ENCODE measurements around the gene GJB3. TPM values are rescaled to one million over a fixed set of nuclear protein-coding genes. Genes with fewer than 3 reads are reported as not detected.
"Not testable (repeated sequence)": the region's sequence is repeated elsewhere in the genome, so short reads cannot be mapped to it uniquely, and the experiment has no call there.

Gene GJB3
- 0.74 and 1.6 TPM in 2 replicates for total RNA-seq (2014; rRNA removed; shearing (Covaris generic))

- no peak for DNase-seq (ENCODE audit: low spot score)
Observed at GRCh38 chr1:34781071-34781843, at the start of gene GJB3. TSS of gene GJB3 (plus strand) at chr1:34781214. CDS start at chr1:34784763, 3,549 bp downstream.

- not testable (repeated sequence) for DNase-seq (ENCODE audit: low spot score)
Observed at GRCh38 chr1:34732831-34733230, 48.2 kb upstream of the GJB3 start.

- DNase-seq (ENCODE audit: low spot score), result no peak
Observed at GRCh38 chr1:34736692-34737091, 44.3 kb upstream of the GJB3 start.

- DNase-seq (ENCODE audit: low spot score), result not testable (repeated sequence)
Observed at GRCh38 chr1:34737236-34737635, 43.8 kb upstream of the GJB3 start.

GRCh38 chr1:34739613-34740012, 41.4 kb upstream of the GJB3 start:
- no peak for DNase-seq (ENCODE audit: low spot score)

- DNase-seq (ENCODE audit: low spot score), result no peak
Observed at GRCh38 chr1:34740161-34740868, 40.7 kb upstream of the GJB3 start.

GRCh38 chr1:34742667-34743270, 38.2 kb upstream of the GJB3 start:
- DNase-seq (ENCODE audit: low spot score), result peak; percentile 22

- no peak for DNase-seq (ENCODE audit: low spot score)
Observed at GRCh38 chr1:34743775-34744174, 37.2 kb upstream of the GJB3 start.

- DNase-seq (ENCODE audit: low spot score), result no peak
Observed at GRCh38 chr1:34744851-34745250, 36.2 kb upstream of the GJB3 start.

- no peak for DNase-seq (ENCODE audit: low spot score)
Observed at GRCh38 chr1:34745666-34746065, 35.3 kb upstream of the GJB3 start.

- no peak for DNase-seq (ENCODE audit: low spot score)
Observed at GRCh38 chr1:34746101-34746500, 34.9 kb upstream of the GJB3 start.

- DNase-seq (ENCODE audit: low spot score), result no peak
Observed at GRCh38 chr1:34746785-34747637, 34.0 kb upstream of the GJB3 start.

GRCh38 chr1:34747638-34747941, 33.4 kb upstream of the GJB3 start:
- no peak for DNase-seq (ENCODE audit: low spot score)

GRCh38 chr1:34749992-34750391, 31.0 kb upstream of the GJB3 start:
- DNase-seq (ENCODE audit: low spot score), result no peak

- DNase-seq (ENCODE audit: low spot score), result no peak
Observed at GRCh38 chr1:34750610-34751009, 30.4 kb upstream of the GJB3 start.

- DNase-seq (ENCODE audit: low spot score), result no peak
Observed at GRCh38 chr1:34753163-34753562, 27.9 kb upstream of the GJB3 start.

GRCh38 chr1:34754964-34755637, 25.9 kb upstream of the GJB3 start, which contains the start of gene GJB5:
TSS of gene GJB5 (plus strand) at chr1:34755047. CDS start at chr1:34757331, 2,284 bp downstream.
- no peak for DNase-seq (ENCODE audit: low spot score)

GRCh38 chr1:34755961-34756360, 25.1 kb upstream of the GJB3 start:
- no peak for DNase-seq (ENCODE audit: low spot score)

GRCh38 chr1:34757386-34757785, 23.6 kb upstream of the GJB3 start:
- DNase-seq (ENCODE audit: low spot score), result no peak

GRCh38 chr1:34758751-34759150, 22.3 kb upstream of the GJB3 start:
- no peak for DNase-seq (ENCODE audit: low spot score)
